ENCODE measurements around the gene UHRF1.
A peak's percentile ranks its signal among the peaks of the same experiment; 100 is the strongest.
"Not testable (repeated sequence)": the region's sequence is repeated elsewhere in the genome, so short reads cannot be mapped to it uniquely, and the experiment has no call there.

UHRF1 gene

DNA sequence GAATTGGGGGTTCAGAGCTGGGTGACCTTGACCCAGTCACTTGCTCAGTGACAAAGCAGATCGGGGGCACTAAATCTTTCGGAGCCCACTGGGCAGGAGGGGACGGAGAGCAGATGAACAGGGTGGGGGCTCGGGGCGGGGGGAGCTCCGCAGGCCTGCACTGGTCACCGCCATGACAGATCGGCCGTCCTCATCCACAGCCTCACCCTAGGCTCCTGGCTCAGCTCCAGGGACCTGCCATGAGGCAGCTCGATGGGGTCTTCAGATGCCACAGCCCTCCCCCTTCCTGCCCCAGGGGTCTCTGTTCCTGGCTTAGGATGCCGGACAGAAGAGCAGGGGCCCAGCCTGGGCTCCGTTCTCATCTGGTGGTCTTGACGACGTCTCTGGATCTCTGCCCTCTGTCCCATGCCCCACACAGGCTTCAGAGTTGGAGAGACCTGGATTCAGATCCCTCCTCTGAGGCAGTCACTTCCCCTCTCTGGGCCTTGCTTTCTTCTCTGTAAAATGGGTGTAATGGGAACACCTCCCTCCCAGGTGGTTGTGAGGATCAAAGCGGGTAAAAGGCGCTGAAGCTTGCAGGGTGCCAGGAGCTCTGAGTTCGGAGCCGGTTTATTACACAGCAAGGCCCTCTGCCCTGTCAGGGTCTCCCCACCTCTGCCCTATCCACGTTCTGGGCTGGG is 62.7 kb downstream of the UHRF1 start:
- no peak for DNase-seq (ENCODE audit: low read depth, low spot score)

DNA sequence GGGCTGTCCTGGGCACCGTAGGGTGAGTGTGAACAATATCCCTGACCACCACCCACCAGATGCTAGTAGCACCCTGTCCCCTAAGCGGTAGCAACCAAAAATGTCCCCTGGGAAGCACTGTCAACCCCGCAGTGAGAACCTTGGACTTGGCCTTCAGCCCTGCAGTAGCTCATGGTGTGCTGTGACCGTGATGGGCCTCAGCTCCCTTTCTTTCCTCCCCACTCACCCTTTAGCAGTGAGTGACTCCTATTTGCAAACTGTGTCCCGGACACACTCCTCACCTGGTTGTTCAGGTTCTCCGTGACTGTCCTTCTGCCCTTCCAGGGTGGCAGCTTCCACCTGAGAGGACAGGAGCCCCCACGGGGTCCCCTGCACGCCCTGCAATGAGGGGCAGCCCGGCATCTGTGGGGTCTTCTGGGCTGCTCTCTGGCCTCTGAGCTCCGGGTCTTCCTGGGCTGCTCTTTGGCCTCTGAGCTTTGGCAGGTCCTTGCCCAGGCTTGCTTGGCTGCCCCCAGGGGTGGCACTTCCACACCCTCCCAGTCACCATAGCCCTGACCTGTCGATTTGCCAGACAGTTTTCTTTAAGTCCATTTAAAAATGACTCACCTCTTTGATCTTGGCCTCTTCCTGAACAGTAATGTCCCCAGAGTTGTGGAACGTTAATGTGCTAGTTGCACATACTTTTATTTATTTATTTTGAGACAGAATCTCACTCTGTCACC is 63.4 kb downstream of the UHRF1 start:
- no peak for DNase-seq (ENCODE audit: low read depth, low spot score)

DNA sequence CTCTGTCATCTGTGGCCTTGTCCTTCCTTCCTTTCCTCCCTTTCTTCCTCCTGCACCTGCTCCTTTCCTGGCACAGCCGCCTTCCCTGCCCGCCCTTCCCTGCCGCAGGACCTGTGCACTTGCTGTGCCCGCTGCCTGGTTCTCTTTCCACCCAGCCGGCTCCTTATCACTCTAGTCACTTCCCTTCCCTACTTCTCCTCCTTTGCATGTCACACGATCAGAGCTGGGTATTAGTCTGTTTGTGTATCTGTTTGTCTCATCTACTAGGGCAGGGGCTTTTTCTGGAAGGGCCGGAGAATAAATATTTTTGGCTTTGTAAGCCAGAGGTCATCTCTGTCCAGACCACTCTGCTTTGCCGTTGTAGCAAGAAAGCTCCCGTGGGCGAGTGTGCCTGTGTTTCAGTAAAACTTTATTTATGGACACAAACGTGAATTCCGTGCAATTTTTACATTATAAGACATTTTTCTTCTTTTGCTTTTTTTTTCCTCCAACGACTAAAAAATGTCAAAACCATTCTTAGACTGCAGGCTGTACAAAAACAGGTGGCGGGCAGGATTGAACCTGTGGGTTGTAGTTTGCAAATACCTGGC is 65.7 kb downstream of the UHRF1 start:
- no peak for DNase-seq (ENCODE audit: low read depth, low spot score)

DNA sequence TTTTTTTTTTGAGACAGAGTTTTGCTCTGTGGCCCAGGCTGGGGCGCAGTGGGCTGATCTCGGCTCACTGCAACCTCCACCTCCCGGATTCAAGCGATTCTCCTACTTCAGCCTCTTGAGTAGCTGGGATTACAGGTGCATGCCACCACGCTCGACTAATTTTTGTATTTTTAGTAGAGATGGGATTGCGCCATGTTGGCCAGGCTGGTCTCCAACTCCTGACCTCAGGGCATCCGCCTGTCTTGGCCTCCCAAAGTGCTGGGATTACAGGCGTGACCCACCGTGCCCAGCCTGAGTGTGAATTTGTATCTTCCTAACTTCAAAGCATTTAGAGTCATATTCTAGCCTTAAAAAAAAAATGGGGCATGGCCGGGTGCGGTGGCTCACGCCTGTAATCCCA is 66.3 kb downstream of the UHRF1 start:
- DNase-seq (ENCODE audit: low read depth, low spot score), result not testable (repeated sequence)

- DNase-seq (ENCODE audit: low read depth, low spot score), result peak; percentile 30
Observed at GRCh38 chr19:4976401-4977298, 67.3 kb downstream of the UHRF1 start.

- DNase-seq (ENCODE audit: low read depth, low spot score), result no peak
Observed at GRCh38 chr19:4977299-4978174, 68.2 kb downstream of the UHRF1 start.

- DNase-seq (ENCODE audit: low read depth, low spot score), result no peak
Observed at GRCh38 chr19:4979211-4979807, 70.0 kb downstream of the UHRF1 start.

- no peak for DNase-seq (ENCODE audit: low read depth, low spot score)
Observed at GRCh38 chr19:4980067-4980466, 70.8 kb downstream of the UHRF1 start.

- no peak for DNase-seq (ENCODE audit: low read depth, low spot score)
Observed at GRCh38 chr19:4980838-4981680, 71.8 kb downstream of the UHRF1 start.

DNA sequence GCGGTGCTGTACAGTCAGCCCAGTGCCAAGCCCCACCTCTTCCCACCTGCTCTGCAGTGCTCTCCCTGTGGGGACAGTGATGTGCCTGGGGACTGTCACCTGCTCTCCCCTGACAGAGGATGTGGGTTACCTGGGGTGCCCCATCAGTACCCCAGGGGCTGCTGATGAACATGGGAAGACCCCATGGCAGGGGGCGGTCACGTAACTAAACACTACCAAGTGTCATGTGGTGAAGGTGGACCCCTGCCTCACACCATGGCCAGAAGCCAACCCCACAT is 72.3 kb downstream of the UHRF1 start:
- DNase-seq (ENCODE audit: low read depth, low spot score), result no peak

GRCh38 chr19:4983346-4984105 is 74.2 kb downstream of the UHRF1 start:
- no peak for DNase-seq (ENCODE audit: low read depth, low spot score)

GRCh38 chr19:4984106-4984380 is 74.7 kb downstream of the UHRF1 start:
- no peak for DNase-seq (ENCODE audit: low read depth, low spot score)

GRCh38 chr19:4984438-4984990 is 75.2 kb downstream of the UHRF1 start:
- no peak for DNase-seq (ENCODE audit: low read depth, low spot score)

GRCh38 chr19:4985551-4985991 is 76.3 kb downstream of the UHRF1 start:
- DNase-seq (ENCODE audit: low read depth, low spot score), result no peak

GRCh38 chr19:4986056-4986455 is 76.8 kb downstream of the UHRF1 start:
- DNase-seq (ENCODE audit: low read depth, low spot score), result no peak

GRCh38 chr19:4986471-4986891 is 77.2 kb downstream of the UHRF1 start:
- no peak for DNase-seq (ENCODE audit: low read depth, low spot score)

- no peak for DNase-seq (ENCODE audit: low read depth, low spot score)
Observed at GRCh38 chr19:4987256-4987655, 78.0 kb downstream of the UHRF1 start.

DNA sequence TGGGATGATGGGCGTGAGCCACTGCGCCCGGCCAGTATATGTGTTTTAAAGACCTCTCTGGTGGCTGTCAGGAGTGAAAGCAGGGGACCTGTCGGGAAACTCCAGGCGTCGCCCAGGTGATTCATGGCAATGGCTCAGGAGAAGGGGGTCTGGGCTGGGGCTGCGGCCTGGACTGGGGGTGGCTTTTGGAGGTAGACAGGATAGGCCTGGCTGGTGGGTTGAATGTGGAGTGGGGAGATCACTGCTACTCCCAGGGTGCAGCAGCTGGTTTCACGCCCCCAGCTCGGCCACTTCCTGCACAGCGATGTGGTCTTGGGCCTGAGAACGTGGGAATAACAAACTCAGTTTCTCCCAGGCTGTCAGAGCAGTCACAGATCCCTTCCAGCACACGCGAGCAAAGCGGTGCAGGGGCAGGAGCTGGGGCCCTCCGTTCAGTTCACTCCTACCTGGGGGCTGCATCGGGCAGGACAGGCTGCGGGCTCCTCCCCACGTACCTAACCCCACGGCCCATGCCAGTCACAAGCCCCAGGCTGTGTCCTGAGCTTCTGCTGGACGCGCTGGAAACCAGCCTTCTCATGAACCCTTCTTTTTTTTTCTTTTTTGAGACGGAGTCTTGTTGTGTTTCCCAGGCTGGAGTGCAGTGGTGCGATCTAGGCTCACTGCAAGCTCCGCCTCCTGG is 78.5 kb downstream of the UHRF1 start:
- DNase-seq (ENCODE audit: low read depth, low spot score), result no peak

All from iPS DF 19.7 (cell line).